Fibroblast of lung (primary cell): ENCODE data around the gene TUBGCP6. TPM values are rescaled to one million over a fixed set of nuclear protein-coding genes. Genes with fewer than 3 reads are reported as not detected.

ENCODE experiments used
- DNase-seq, 2 donors: peaks; one replicate each; pipeline versions ENCODE4 v3.0.0 to v3.0.0-alpha.2; 2010; ENCODE audit warnings: low read depth in 2 of 2
- H2AFZ ChIP-seq: 2 replicates; pipeline ENCODE4 v1.5.1; 2012; ENCODE audit warnings: low read length, control low read depth, inconsistent platforms
- H3K27ac ChIP-seq: 2 replicates; pipeline ENCODE4 v1.5.1; 2011; ENCODE audit warnings: low read length, control low read depth; ENCODE audit not compliant: insufficient read depth
- H3K27me3 ChIP-seq: 2 replicates; pipeline ENCODE4 v1.5.1; 2011; ENCODE audit warnings: mild to moderate bottlenecking, low read length; ENCODE audit not compliant: control insufficient read depth, insufficient read depth
- H3K36me3 ChIP-seq: 2 replicates; pipeline ENCODE4 v1.5.1; 2011; ENCODE audit warnings: low read length; ENCODE audit not compliant: control insufficient read depth, insufficient read depth
- H3K4me1 ChIP-seq: 2 replicates; pipeline ENCODE4 v1.5.1; 2011; ENCODE audit warnings: low read length; ENCODE audit not compliant: control insufficient read depth, insufficient read depth; ENCODE audit errors: extremely low read depth
- H3K4me2 ChIP-seq: 2 replicates; pipeline ENCODE4 v1.5.1; 2011; ENCODE audit warnings: low read length, control low read depth; ENCODE audit not compliant: insufficient read depth; ENCODE audit errors: extremely low read depth
- H3K4me3 ChIP-seq, 4 experiments: fragments of 200-600 bp in 1 of 4; sonication (generic) in 1 of 4; replicated peaks in 1 of 4; 2 replicates each; pipeline ENCODE4 v1.5.1; 2011 to 2016; ENCODE audit warnings: low read length in 4 of 4, low read depth in 3 of 4, mild to moderate bottlenecking in 3 of 4, control low read depth in 2 of 4, inconsistent platforms in 1 of 4, mixed read lengths in 1 of 4; ENCODE audit not compliant: insufficient read depth in 1 of 4; ENCODE audit errors: control extremely low read depth in 1 of 4
- H3K79me2 ChIP-seq: 2 replicates; pipeline ENCODE4 v1.5.1; 2012; ENCODE audit warnings: mild to moderate bottlenecking, low read length, inconsistent platforms; ENCODE audit not compliant: control insufficient read depth, insufficient read depth
- H3K9ac ChIP-seq: 2 replicates; pipeline ENCODE4 v1.5.1; 2011; ENCODE audit warnings: mild to moderate bottlenecking, low read length, control low read depth; ENCODE audit not compliant: insufficient read depth
- H3K9me3 ChIP-seq: 2 replicates; pipeline ENCODE4 v1.5.1; 2012; ENCODE audit warnings: low read depth, low read length; ENCODE audit not compliant: control insufficient read depth, insufficient read depth
- H4K20me1 ChIP-seq: 2 replicates; pipeline ENCODE4 v1.5.1; 2011; ENCODE audit warnings: low read length; ENCODE audit not compliant: control insufficient read depth, insufficient read depth; ENCODE audit errors: extremely low read depth
- EZH2 ChIP-seq: IDR thresholded peaks from 2 replicates; pipeline ENCODE4 v1.5.1; 2012; ENCODE audit warnings: low read length, control low read depth, mild to moderate bottlenecking; ENCODE audit errors: missing control alignments
- polyA plus RNA-seq, 2 donors: library from polyadenylated mRNA; depleted of rRNA in 1 of 2; stranded (reverse) in 1 of 2; unstranded in 1 of 2; fragments of >200 nt; gene quantifications; 2 replicates each; pipeline ENCODE4 v1.2.1, GENCODE V29; 2011 to 2012; ENCODE audit warnings: missing spikeins in 1 of 2
- total RNA-seq: library from RNA; depleted of rRNA; stranded (reverse); fragments of >200 nt; gene quantifications from 2 replicates; pipeline ENCODE4 v1.2.1, GENCODE V29; 2014
- TF ChIP-seq, protein P1 (sequence below), 2 donors: IDR thresholded peaks in 1 of 2; conservative IDR thresholded peaks in 1 of 2; 1 replicate in 1 of 2; 2 replicates in 1 of 2; pipeline ENCODE4 v1.5.1; 2011 to 2012; ENCODE audit warnings: low read length in 2 of 2, control low read depth in 1 of 2, inconsistent platforms in 1 of 2, low read depth in 1 of 2, mild to moderate bottlenecking in 1 of 2

Gene TUBGCP6
- total and polyA plus RNA-seq, 2 donors (not counting 1 experiment from before 2014, with no cell fraction given), result 6.7 to 23.8 TPM

DNA sequence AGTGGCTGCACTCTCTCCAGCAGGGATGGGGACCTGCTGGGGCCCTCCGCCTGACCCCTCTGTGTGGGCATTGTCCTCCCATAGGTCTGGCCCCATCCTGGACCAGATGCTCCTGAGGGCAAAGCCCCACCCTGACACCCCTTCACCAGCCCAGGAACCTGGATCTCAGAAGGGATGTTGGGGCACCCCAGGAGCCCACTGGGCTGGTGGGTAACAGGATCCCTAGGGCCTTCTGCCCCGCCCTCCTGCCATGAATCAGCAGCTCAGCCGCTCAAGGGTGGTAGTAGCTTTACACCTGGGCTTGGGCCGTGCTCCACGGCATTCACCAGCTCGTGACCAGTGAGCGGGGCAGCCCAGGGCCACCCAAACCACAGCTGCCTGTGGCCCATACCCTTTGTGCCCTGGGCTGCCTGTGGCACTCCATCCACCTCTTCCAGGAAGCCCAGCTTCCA is 17.7 kb upstream of the TUBGCP6 start:
- no peak overlapping the region for H3K4me2 ChIP-seq
- H3K79me2 ChIP-seq, result peaks cover 8% of the 10 kb centered on the region
- no peak overlapping the region for H3K9ac ChIP-seq
- H3K4me3 ChIP-seq, result no peak overlapping the region
- H3K9me3 ChIP-seq, result no peaks in the 10 kb centered on the region
- no peak overlapping the region for H3K27ac ChIP-seq
- DNase-seq, result no peak
- H3K27me3 ChIP-seq, result no peaks in the 10 kb centered on the region
- peaks cover 6% of the 10 kb centered on the region for H3K4me1 ChIP-seq
- peaks cover 2% of the 10 kb centered on the region for H3K36me3 ChIP-seq
- no peak for TF ChIP-seq EZH2
- TF ChIP-seq, protein P1, sequence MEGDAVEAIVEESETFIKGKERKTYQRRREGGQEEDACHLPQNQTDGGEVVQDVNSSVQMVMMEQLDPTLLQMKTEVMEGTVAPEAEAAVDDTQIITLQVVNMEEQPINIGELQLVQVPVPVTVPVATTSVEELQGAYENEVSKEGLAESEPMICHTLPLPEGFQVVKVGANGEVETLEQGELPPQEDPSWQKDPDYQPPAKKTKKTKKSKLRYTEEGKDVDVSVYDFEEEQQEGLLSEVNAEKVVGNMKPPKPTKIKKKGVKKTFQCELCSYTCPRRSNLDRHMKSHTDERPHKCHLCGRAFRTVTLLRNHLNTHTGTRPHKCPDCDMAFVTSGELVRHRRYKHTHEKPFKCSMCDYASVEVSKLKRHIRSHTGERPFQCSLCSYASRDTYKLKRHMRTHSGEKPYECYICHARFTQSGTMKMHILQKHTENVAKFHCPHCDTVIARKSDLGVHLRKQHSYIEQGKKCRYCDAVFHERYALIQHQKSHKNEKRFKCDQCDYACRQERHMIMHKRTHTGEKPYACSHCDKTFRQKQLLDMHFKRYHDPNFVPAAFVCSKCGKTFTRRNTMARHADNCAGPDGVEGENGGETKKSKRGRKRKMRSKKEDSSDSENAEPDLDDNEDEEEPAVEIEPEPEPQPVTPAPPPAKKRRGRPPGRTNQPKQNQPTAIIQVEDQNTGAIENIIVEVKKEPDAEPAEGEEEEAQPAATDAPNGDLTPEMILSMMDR (conservative IDR thresholded peaks at IDR 0.05 in 1 of 2, IDR thresholded peaks at IDR 0.05 in 1 of 2; ENCODE audit: low read depth in 1 of 2, low read length in 2 of 2), result no peak
- no peaks in the 10 kb centered on the region for H4K20me1 ChIP-seq
- no peak overlapping the region for H2AFZ ChIP-seq

DNA sequence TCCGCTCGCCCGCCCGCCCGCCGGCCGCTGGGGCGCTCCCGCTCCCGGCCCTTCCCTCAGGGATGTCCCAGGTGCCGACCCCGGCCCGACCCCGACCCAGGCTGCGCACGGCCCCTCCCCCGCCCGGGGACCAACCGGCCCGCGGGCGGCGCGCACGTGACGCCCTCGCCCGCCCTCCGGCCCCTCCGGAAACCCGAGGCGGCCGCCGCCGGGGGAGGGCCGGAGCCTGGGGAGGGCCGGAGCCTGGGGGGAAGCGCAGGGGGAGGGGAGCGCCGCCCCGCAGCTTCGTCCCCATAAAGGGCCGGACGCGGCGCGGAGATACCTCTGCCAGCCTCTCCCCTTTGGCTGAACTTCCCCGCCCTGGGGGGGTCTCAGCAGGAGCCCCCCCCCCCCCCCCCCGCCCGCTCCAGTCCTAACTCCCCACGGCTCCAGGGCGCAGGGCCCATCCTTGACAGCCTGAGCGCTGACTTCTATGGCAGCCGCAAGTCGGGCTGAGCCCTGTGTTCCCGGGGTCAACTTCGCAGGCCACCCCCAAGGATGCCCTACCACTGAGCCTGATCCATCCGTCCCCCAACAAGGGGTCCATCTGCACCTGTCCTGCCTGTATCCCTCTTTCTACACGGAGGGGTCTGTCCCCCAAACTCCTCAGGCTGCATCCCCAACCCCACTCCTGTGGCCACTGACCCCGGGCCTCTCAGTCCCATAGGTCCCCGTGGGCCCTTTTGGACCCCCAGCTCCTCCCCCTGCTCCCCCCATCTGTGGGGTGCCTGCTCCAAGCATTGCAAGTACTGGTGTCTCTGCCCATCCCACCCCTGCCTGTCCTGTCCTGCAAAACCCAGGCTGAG is 17.0 kb upstream of the TUBGCP6 start, which contains the start of gene MAPK12:
Gene MAPK12, minus strand, starts transcription at position 69 of the 845 bp plus-strand sequence. CDS start 174 bp downstream, outside the sequence.
- peaks cover 8% of the 10 kb centered on the region for H3K79me2 ChIP-seq
- H2AFZ ChIP-seq, result peak within 1 kb of the TSS; percentile 46
- DNase-seq, result peak in 1 of 2 donors; percentile 45
- no peak for TF ChIP-seq EZH2
- TF ChIP-seq, protein P1 (conservative IDR thresholded peaks at IDR 0.05 in 1 of 2, IDR thresholded peaks at IDR 0.05 in 1 of 2; ENCODE audit: low read depth in 1 of 2, low read length in 2 of 2), result no peak
- H3K9ac ChIP-seq, result peak within 1 kb of the TSS; percentile 72
- H3K4me3 ChIP-seq, result peak within 1 kb of the TSS; percentile 62 to 73 (median 70)
- peaks cover 5% of the 10 kb centered on the region for H3K36me3 ChIP-seq
- peak within 1 kb of the TSS; percentile 81 for H3K4me2 ChIP-seq
- peak within 1 kb of the TSS; percentile 54 for H3K27ac ChIP-seq
- H3K4me1 ChIP-seq, result peaks cover 6% of the 10 kb centered on the region
- H3K9me3 ChIP-seq, result no peaks in the 10 kb centered on the region
- no peaks in the 10 kb centered on the region for H4K20me1 ChIP-seq
- no peaks in the 10 kb centered on the region for H3K27me3 ChIP-seq

DNA sequence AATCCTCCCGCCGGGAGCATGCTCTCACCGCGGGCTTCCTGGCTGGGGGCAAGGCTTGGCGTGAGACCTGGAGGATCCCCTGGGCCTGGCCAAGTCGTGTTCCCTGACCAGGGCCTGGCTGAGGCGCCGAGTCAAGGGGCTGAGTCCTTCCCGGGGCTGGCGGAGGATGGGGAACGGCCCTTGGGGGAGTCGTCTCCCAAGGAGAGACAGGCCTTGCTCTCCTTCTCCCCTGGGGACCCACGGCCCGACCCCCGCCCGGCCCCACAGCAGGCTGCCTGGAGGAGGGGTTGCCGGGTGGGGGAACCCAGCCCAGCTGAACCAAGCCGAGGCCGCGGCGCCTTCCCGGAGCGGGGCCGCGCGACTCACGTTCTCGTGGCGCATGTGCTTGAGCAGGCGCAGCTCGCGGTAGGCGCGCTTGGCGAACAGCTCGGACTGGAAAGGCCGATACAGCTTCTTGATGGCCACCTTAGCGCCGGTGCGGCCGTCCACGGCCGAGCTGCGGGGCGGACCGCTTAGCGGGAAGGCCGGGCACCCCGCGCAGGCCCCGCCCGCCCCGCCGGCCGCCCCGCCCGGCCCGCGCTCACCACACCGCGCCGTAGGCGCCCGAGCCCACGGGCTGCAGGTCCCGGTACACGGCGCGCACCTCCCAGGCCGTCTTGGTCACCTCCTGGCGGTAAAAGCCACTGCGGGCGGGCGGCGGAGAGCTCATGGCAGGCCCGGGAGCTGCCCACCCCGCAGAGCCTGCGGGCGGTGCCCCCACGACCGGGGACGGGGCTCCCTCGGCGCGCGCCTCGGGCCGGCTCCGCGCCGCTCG is 16.2 kb upstream of the TUBGCP6 start:
- DNase-seq, result peak; percentile 67 to 74
- Histone ChIP-seq H3K9ac (peak overlapping the region; percentile 72), H2AFZ (peak overlapping the region; percentile 46), H3K79me2 (peaks cover 8% of the 10 kb centered on the region), H3K4me1 (peaks cover 6% of the 10 kb centered on the region), H3K27me3 (no peaks in the 10 kb centered on the region), H3K4me2 (peak overlapping the region; percentile 81), H4K20me1 (no peaks in the 10 kb centered on the region), H3K9me3 (no peaks in the 10 kb centered on the region), H3K36me3 (peaks cover 9% of the 10 kb centered on the region), H3K4me3 (peak overlapping the region; percentile 62 to 73 (median 70)), H3K27ac (peak overlapping the region; percentile 54)
- TF ChIP-seq, protein P1 (conservative IDR thresholded peaks at IDR 0.05 in 1 of 2, IDR thresholded peaks at IDR 0.05 in 1 of 2; ENCODE audit: low read depth in 1 of 2, low read length in 2 of 2), result no peak
- no peak for TF ChIP-seq EZH2
